Sigmoid colon (tissue), 7 donors: ENCODE data around the gene CTXN3. TPM values are rescaled to one million over a fixed set of nuclear protein-coding genes. Genes with fewer than 3 reads are reported as not detected.

ENCODE experiments used
- DNase-seq: peaks from one replicate; pipeline ENCODE4 v3.0.0-alpha.2; 2019
- H3K27ac ChIP-seq, 4 donors: fragments of 200-600 bp; sonication (generic); one replicate each; pipeline ENCODE4 v1.5.1; 2016 to 2019; ENCODE audit warnings: mild to moderate bottlenecking in 1 of 4
- H3K27me3 ChIP-seq, 3 donors: fragments of 200-600 bp; sonication (generic); one replicate each; pipeline ENCODE4 v1.5.1; 2019; ENCODE audit warnings: mild to moderate bottlenecking in 1 of 3
- H3K36me3 ChIP-seq, 4 donors: fragments of 200-600 bp; sonication (generic); one replicate each; pipeline ENCODE4 v1.5.1; 2016 to 2019
- H3K4me1 ChIP-seq, 4 donors: fragments of 200-600 bp; sonication (generic); one replicate each; pipeline ENCODE4 v1.5.1; 2017 to 2019
- H3K4me3 ChIP-seq, 4 donors: fragments of 200-600 bp; sonication (generic); one replicate each; pipeline ENCODE4 v1.5.1; 2017 to 2019; ENCODE audit warnings: mild to moderate bottlenecking in 2 of 4, moderate library complexity in 1 of 4
- H3K9me3 ChIP-seq, 4 donors: fragments of 200-600 bp in 3 of 4; sonication (generic) in 3 of 4; one replicate each; pipeline versions ENCODE4 v1.5.1 to v1.6.1; 2013 to 2019
- CTCF ChIP-seq, 4 experiments: fragments of 450-650 bp in 3 of 4; fragments of 200-600 bp in 1 of 4; IDR thresholded peaks; one replicate each; pipeline ENCODE4 v1.5.1; 2016 to 2019; ENCODE audit warnings: antibody characterized with exemption in 4 of 4, mild to moderate bottlenecking in 3 of 4, moderate library complexity in 2 of 4
- EP300 ChIP-seq, 4 donors: sonication (generic); formaldehyde crosslinking; IDR thresholded peaks; one replicate each; pipeline ENCODE4 v1.6.1; 2017; ENCODE audit warnings: antibody characterized with exemption in 4 of 4
- POLR2A ChIP-seq, 2 donors: fragments of 450-650 bp; IDR thresholded peaks; one replicate each; pipeline ENCODE4 v1.6.1; 2016; ENCODE audit warnings: antibody characterized with exemption in 2 of 2, mild to moderate bottlenecking in 2 of 2, moderate library complexity in 2 of 2
- POLR2AphosphoS5 ChIP-seq, 4 donors: sonication (generic); formaldehyde crosslinking; IDR thresholded peaks; one replicate each; pipeline ENCODE4 v1.6.1; 2017; ENCODE audit warnings: antibody characterized with exemption in 4 of 4
- WGBS, 2 donors: extraction: QIAGEN DNeasy Blood & Tissue Kit; methylation state at CpG; one replicate each; pipeline ENCODE4 v1.1.7; 2013; 5-methylcytosine and 5-hydroxymethylcytosine counted together
- intact Hi-C: fragments of 100-400 bp; cut with DNase I; formaldehyde crosslinking; loops from one replicate; pipeline ENCODE4 v1.15.1; 2023
- polyA plus RNA-seq, 3 donors: library from polyadenylated mRNA; stranded (reverse); fragments of 200-250 nt; gene quantifications; one replicate each; pipeline ENCODE4 v1.2.3, GENCODE V29; 2013
- total RNA-seq, 4 donors: library from RNA; depleted of rRNA; stranded (reverse); fragments of >200 nt; gene quantifications; one replicate each; pipeline ENCODE4 v1.1.0, GENCODE V29; 2016
- donor health status: healthy with polysubstance abuse.
- donor health status: Bipolar disorder and iron deficiency.
- donor health status: healthy.

CTXN3 gene
- total and polyA plus RNA-seq, 7 donors: not detected

DNA sequence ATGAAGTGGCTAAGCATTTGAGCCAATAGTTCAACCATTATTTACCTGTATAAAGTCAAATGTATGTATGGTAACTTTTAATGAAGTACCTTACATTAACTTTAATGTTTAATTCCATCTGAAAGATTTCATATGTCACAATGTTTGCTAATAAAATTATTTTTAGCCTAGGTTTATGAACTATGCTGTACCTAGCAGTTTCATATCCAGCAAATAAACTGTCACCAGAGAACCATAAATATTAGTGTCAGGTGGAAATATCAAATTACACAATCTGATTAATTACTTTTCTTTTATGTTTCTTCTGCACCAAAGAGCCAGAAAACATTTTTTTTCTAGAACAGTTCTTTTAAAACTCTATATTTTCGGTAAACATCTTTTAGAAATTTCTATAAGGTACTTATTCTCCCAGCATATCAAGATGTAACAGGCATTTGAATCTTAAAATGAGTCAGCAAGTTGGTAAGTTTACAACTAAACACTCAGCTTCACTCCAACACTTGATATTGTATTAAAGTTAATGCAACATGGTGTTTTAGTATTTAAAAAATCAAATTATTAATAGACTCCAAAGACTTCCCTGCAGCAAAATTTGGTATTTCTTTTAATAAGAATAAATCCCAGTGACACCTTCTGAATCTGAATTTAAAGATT is 45.8 kb downstream of the CTXN3 start:
- peaks cover 0 to 15% (median 0%) of the 10 kb centered on the region in 4 donors for H3K4me1 ChIP-seq
- 89 to 90% methylated on average over 1 of the region's 1 CpG for WGBS, 2 donors
- no peaks in the 10 kb centered on the region for H3K27me3 ChIP-seq
- DNase-seq: no peak
- intact Hi-C loops: no loop called here
- no peaks in the 10 kb centered on the region for H3K36me3 ChIP-seq
- no peak for TF ChIP-seq POLR2A (IDR thresholded peaks at IDR 0.05)
- TF ChIP-seq POLR2AphosphoS5 (IDR thresholded peaks at IDR 0.05): no peak
- no peak for TF ChIP-seq EP300 (IDR thresholded peaks at IDR 0.05)
- TF ChIP-seq CTCF (IDR thresholded peaks at IDR 0.05): no peak
- no peaks in the 10 kb centered on the region for H3K9me3 ChIP-seq
- H3K27ac ChIP-seq: no peak overlapping the region
- no peak overlapping the region for H3K4me3 ChIP-seq

- DNase-seq: no peak
- Histone ChIP-seq H3K4me1 (peaks cover 0 to 15% (median 0%) of the 10 kb centered on the region in 4 donors), H3K27me3 (no peaks in the 10 kb centered on the region), H3K9me3 (no peaks in the 10 kb centered on the region), H3K36me3 (no peaks in the 10 kb centered on the region), H3K27ac (no peak overlapping the region), H3K4me3 (no peak overlapping the region)
- TF ChIP-seq EP300 (IDR thresholded peaks at IDR 0.05): no peak
- no peak for TF ChIP-seq POLR2AphosphoS5 (IDR thresholded peaks at IDR 0.05)
- TF ChIP-seq POLR2A (IDR thresholded peaks at IDR 0.05): no peak
- no peak for TF ChIP-seq CTCF (IDR thresholded peaks at IDR 0.05)
- intact Hi-C loops: no loop called here
These were observed 46.5 kb downstream of the CTXN3 start for GRCh38 chr5:127695346-127695745.

DNA sequence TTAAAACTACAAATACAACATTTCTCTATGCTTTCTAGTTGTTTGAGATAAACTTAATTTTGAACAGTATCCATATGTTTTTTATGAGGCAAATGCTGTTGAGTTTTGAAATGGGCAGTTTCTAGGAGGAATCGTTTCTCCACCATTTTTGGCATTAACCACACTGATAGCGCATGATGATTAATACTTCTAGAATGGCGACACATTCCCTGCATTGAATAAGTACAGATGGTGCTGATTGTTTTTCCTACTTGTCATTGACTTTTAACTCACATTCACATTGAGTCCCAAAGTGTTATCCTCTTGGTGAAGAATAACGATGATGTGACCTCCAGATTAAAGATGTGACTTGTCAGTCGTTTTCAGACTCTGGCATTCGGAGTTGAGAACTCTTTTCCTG is 47.8 kb downstream of the CTXN3 start:
- DNase-seq: no peak
- no peak for TF ChIP-seq POLR2A (IDR thresholded peaks at IDR 0.05)
- TF ChIP-seq POLR2AphosphoS5 (IDR thresholded peaks at IDR 0.05): no peak
- TF ChIP-seq EP300 (IDR thresholded peaks at IDR 0.05): no peak
- no peak for TF ChIP-seq CTCF (IDR thresholded peaks at IDR 0.05)
- Histone ChIP-seq H3K4me1 (peaks cover 0 to 15% (median 0%) of the 10 kb centered on the region in 4 donors), H3K27me3 (no peaks in the 10 kb centered on the region), H3K36me3 (no peaks in the 10 kb centered on the region), H3K4me3 (no peak overlapping the region), H3K27ac (no peak overlapping the region), H3K9me3 (no peaks in the 10 kb centered on the region)
- WGBS, 2 donors: 81 to 84% methylated on average over 6 of the region's 6 CpGs
- intact Hi-C loops: no loop called here

DNA sequence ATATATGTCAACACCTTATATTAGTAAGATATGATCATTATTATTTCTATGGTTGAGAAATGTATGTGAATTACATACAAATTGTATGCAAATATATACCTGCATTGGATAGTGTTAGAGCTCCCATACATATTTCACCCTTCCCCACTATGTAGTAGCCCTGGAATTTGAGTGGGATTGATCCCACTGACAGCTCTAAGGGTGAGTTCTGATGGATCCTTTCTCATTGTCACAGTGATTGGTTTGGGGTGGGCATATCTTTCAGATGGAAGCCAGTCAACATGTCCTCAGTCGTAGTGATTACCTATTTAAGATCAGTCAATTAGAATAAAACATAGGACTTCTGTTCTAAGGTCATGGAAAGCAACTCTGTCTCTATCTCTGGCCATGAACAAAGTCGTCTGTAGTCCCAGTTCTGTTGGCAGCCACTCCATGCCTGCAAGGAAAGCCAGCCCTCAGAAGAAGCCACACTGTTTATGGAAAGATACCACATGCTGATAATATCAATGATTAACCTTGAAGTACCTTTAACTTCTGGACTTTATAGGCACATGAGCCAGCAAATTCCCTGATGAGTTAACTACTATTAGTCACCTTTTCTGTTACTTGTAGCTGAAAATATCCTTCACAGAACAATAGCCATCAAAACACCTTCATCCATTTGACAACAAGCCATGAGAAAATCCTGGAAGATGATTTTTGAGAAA is 49.2 kb downstream of the CTXN3 start:
- intact Hi-C loops: no loop called here
- 22 to 63% methylated on average over 2 of the region's 2 CpGs for WGBS, 2 donors
- no peak overlapping the region for H3K27ac ChIP-seq

More for the DNA sequence above, 49.2 kb downstream of the CTXN3 start:
- H3K9me3 ChIP-seq: no peaks in the 10 kb centered on the region
- H3K36me3 ChIP-seq: no peaks in the 10 kb centered on the region
- DNase-seq: no peak
- no peaks in the 10 kb centered on the region for H3K27me3 ChIP-seq
- H3K4me3 ChIP-seq: no peak overlapping the region
- peaks cover 0 to 15% (median 0%) of the 10 kb centered on the region in 4 donors for H3K4me1 ChIP-seq
- TF ChIP-seq CTCF (IDR thresholded peaks at IDR 0.05): no peak
- TF ChIP-seq POLR2A (IDR thresholded peaks at IDR 0.05): no peak
- no peak for TF ChIP-seq POLR2AphosphoS5 (IDR thresholded peaks at IDR 0.05)
- no peak for TF ChIP-seq EP300 (IDR thresholded peaks at IDR 0.05)
